Progenitor cell of endocrine pancreas (in vitro differentiated cells): ENCODE data around the gene BCAR3. TPM values are rescaled to one million over a fixed set of nuclear protein-coding genes. Genes with fewer than 3 reads are reported as not detected.

Experiments used
- DNase-seq: peaks from one replicate; pipeline ENCODE4 v3.0.0; 2021; ENCODE audit warnings: low spot score; ENCODE audit not compliant: unreplicated experiment
- H3K27ac Mint-ChIP-seq: 2 replicates; pipeline ENCODE4 v1.8.0; 2021; ENCODE audit warnings: mild to moderate bottlenecking, moderate library complexity, mixed read lengths
- H3K27me3 Mint-ChIP-seq: 2 replicates; pipeline ENCODE4 v1.8.0; 2021; ENCODE audit warnings: mixed read lengths
- H3K36me3 Mint-ChIP-seq: 2 replicates; pipeline ENCODE4 v1.8.0; 2022; ENCODE audit warnings: mixed read lengths; ENCODE audit not compliant: insufficient read depth
- H3K4me1 Mint-ChIP-seq: 2 replicates; pipeline ENCODE4 v1.8.0; 2021; ENCODE audit warnings: low read depth, mixed read lengths
- H3K4me3 Mint-ChIP-seq: 2 replicates; pipeline ENCODE4 v1.8.0; 2021; ENCODE audit warnings: low read depth, mild to moderate bottlenecking, moderate library complexity, mixed read lengths
- H3K9me3 Mint-ChIP-seq: 2 replicates; pipeline ENCODE4 v1.8.0; 2021; ENCODE audit warnings: low read depth, mixed read lengths
- CTCF ChIP-seq: fragments of 200-600 bp; sonication (generic); IDR thresholded peaks from one replicate; pipeline ENCODE4 v1.5.0; 2021; ENCODE audit warnings: antibody characterized with exemption, mild to moderate bottlenecking; ENCODE audit not compliant: unreplicated experiment
- total RNA-seq: library from RNA; stranded (reverse); gene quantifications from 2 replicates; pipeline ENCODE4 v1.2.1, GENCODE V29; 2021

The BCAR3 gene
- total RNA-seq, 1 donor from 2014 or later, result 7.1 TPM

DNA sequence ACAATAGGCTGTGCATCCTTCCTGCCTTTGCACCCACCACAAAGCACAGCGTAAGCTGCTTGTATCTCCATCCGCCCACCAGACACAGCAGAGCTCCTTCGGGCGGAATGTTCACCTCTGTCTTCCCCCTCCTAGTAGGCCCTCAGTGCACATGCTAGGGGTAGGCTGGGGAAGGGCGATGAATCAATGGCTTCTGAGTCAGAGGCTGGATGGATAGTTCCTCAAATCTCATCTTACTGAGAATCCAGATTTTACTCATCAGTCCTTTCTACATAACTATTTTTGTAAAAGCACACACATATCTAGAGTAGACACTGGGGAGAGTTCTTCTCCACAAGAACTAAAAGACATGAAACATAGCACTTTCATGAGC lies 73.8 kb downstream of the BCAR3 start:
- TF ChIP-seq CTCF, result no peak

GRCh38 chr1:93605812-93606512 lies 75.7 kb downstream of the BCAR3 start:
- H3K27ac Mint-ChIP-seq, result no peak overlapping the region
- no peak for DNase-seq
- H3K9me3 Mint-ChIP-seq, result no peaks in the 10 kb centered on the region
- no peak overlapping the region for H3K4me3 Mint-ChIP-seq
- H3K4me1 Mint-ChIP-seq, result peaks cover 28% of the 10 kb centered on the region
- no peaks in the 10 kb centered on the region for H3K27me3 Mint-ChIP-seq
- no peak for TF ChIP-seq CTCF
- peaks cover 2% of the 10 kb centered on the region for H3K36me3 Mint-ChIP-seq

More for the DNA sequence above, 73.8 kb downstream of the BCAR3 start:
- no peak for DNase-seq
- peaks cover 24% of the 10 kb centered on the region for H3K4me1 Mint-ChIP-seq
- no peak overlapping the region for H3K27ac Mint-ChIP-seq
- H3K4me3 Mint-ChIP-seq, result no peak overlapping the region
- no peaks in the 10 kb centered on the region for H3K27me3 Mint-ChIP-seq
- H3K36me3 Mint-ChIP-seq, result no peaks in the 10 kb centered on the region
- no peaks in the 10 kb centered on the region for H3K9me3 Mint-ChIP-seq

- peaks cover 28% of the 10 kb centered on the region for H3K4me1 Mint-ChIP-seq
- H3K36me3 Mint-ChIP-seq, result peaks cover 2% of the 10 kb centered on the region
- no peaks in the 10 kb centered on the region for H3K27me3 Mint-ChIP-seq
- no peak for DNase-seq
- TF ChIP-seq CTCF, result no peak
- H3K4me3 Mint-ChIP-seq, result no peak overlapping the region
- H3K27ac Mint-ChIP-seq, result no peak overlapping the region
- no peaks in the 10 kb centered on the region for H3K9me3 Mint-ChIP-seq
These were observed 76.5 kb downstream of the BCAR3 start for GRCh38 chr1:93605026-93605568.

DNA sequence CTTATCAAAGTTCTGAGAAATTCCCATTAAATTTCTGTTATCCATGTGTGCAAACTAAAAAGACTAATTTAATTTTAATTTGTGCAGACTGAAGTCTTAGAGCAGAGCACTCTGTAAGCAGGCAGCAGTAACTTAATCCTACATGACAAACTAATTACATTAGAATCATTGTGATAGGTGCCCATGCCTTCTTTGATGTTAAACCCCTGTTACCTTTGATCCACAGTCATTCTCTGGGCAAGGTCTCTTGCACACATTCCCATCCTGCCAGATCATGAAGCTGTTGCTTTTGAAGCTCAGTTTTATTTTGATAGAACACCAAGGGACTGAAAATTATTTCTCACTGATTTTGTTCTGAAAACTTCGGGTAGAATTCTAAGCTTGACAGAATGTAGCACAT lies 77.2 kb downstream of the BCAR3 start:
- no peak for TF ChIP-seq CTCF
- H3K4me1 Mint-ChIP-seq, result peaks cover 25% of the 10 kb centered on the region
- H3K27me3 Mint-ChIP-seq, result no peaks in the 10 kb centered on the region
- no peak overlapping the region for H3K4me3 Mint-ChIP-seq
- no peak for DNase-seq
- H3K36me3 Mint-ChIP-seq, result peaks cover 2% of the 10 kb centered on the region
- no peak overlapping the region for H3K27ac Mint-ChIP-seq
- H3K9me3 Mint-ChIP-seq, result no peaks in the 10 kb centered on the region

GRCh38 chr1:93603601-93604000 lies 78.0 kb downstream of the BCAR3 start:
- no peak for TF ChIP-seq CTCF
- Mint-ChIP-seq H3K27me3 (no peaks in the 10 kb centered on the region), H3K27ac (peak overlapping the region; percentile 10), H3K9me3 (no peaks in the 10 kb centered on the region), H3K4me1 (peaks cover 21% of the 10 kb centered on the region), H3K36me3 (peaks cover 2% of the 10 kb centered on the region), H3K4me3 (no peak overlapping the region)
- DNase-seq, result no peak
